Astrocyte of the cerebellum (primary cell): Measurements from ENCODE around the gene ATG10.

Experiments
- DNase-seq: peaks from one replicate; pipeline ENCODE4 v3.0.0-alpha.2; 2011; ENCODE audit warnings: low read depth
- H3K4me3 ChIP-seq: 2 replicates; pipeline ENCODE4 v1.5.1; 2011; ENCODE audit warnings: mild to moderate bottlenecking, low read depth, low read length, moderate library complexity
- in situ Hi-C: cut with HindIII; loops from 2 replicates; pipeline ENCODE4 v1.10.0; 2017; ENCODE audit warnings: low sequenced_read_pairs
- TF ChIP-seq, protein P1 (sequence below): IDR thresholded peaks from 2 replicates; pipeline ENCODE4 v1.5.1; 2012; ENCODE audit warnings: low read length, low read depth, moderate library complexity, mild to moderate bottlenecking; ENCODE audit errors: missing control alignments

ATG10 gene

DNA sequence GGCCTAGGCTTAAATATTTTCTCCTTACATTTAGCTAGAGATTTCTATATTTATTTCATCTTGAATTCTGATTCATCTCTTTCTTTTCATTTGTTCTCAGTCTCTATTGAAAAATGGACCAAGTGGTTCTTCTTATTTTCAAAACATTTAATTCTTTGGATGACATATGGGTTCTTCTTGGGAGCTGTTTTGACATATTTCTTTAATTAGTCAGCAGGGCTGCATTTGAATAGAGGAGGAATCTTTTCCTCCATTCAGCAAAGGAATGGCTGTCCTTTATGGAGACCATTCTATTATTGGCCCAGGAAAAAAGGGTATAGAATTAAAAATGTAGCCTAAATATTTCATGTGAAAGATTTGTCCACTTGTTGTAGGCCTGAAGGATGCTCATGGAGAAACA lies 196.5 kb downstream of the ATG10 start:
- TF ChIP-seq, protein P1, sequence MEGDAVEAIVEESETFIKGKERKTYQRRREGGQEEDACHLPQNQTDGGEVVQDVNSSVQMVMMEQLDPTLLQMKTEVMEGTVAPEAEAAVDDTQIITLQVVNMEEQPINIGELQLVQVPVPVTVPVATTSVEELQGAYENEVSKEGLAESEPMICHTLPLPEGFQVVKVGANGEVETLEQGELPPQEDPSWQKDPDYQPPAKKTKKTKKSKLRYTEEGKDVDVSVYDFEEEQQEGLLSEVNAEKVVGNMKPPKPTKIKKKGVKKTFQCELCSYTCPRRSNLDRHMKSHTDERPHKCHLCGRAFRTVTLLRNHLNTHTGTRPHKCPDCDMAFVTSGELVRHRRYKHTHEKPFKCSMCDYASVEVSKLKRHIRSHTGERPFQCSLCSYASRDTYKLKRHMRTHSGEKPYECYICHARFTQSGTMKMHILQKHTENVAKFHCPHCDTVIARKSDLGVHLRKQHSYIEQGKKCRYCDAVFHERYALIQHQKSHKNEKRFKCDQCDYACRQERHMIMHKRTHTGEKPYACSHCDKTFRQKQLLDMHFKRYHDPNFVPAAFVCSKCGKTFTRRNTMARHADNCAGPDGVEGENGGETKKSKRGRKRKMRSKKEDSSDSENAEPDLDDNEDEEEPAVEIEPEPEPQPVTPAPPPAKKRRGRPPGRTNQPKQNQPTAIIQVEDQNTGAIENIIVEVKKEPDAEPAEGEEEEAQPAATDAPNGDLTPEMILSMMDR = no peak
- in situ Hi-C loops = no loop called here
- DNase-seq = no peak

DNA sequence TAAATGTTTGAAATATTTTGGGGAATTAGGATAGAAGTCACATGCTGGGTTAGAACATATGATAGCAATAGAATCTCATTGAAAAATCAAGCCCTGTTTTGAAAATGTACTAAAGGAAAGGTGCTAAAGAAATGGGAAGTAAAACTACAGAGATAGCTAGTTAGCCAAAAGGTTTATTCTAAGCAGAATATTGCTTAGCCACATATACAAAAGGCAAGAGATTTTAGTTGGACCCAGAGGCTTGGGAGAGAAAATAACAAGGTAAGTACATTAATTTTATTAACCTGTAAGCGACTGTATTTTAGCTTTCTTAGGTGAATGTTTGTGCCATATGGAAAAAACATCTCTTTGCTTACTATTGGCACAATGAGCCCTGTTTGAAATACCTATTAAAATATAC lies 198.1 kb downstream of the ATG10 start:
- no peak for DNase-seq
- H3K4me3 ChIP-seq = no peak overlapping the region
- TF ChIP-seq, protein P1 = no peak
- in situ Hi-C loops = no loop called here

More for the DNA sequence above, 196.5 kb downstream of the ATG10 start:
- no peak overlapping the region for H3K4me3 ChIP-seq

DNA sequence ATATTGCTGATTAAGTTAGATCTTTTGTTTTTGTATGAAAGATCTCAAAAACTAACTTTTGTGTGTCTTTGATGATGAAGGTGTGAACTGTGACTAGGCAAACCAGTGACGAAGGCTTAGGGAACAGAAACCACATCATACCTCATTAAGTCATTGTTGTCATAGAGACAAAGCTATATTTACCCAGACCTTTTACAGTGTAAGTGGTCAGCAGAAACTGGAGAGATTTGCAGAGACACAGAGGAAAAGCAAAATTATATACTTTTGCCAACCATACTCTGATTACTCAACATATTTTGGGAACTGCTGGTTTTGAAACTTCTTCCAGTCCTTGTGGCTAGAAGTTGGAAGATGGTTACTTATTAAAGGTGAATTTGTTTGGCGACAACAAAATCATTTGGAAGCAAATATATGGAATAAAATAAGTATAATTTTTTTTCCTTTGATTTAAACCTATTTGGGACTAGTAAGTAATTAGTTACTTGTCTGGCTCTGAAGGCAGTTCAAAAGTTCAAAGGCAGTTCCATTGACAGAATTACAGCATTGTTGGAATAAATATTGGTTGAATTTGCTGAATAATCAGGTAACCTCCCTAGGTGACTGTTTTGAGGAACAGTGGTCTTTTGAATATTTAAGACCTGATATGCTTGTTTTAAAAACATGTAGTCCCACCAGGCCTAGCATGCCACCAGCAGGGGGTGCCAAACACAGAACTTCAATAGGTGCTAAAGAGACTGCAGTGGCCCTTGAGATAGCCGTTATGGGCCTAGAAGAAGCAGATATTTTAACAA lies 202.5 kb downstream of the ATG10 start:
- TF ChIP-seq, protein P1 = peak; percentile 70
- DNase-seq = peak; percentile 84
- in situ Hi-C loops = no loop called here
- no peak overlapping the region for H3K4me3 ChIP-seq

DNA sequence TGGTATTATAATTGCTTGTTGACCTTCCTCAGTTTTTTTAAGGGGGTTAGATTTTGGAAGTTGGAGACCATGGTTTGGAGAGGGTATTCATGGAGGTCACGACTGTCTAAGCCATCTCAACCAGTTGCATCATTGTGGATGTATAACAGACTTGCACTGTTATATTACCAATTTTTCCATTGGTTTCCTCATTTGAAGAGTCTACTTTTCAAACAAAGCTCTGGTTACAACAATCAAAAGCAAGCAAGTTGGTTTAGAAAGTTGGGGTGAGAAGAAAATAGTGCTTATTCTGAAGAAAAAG lies 203.0 kb downstream of the ATG10 start:
- TF ChIP-seq, protein P1 = no peak
- H3K4me3 ChIP-seq = no peak overlapping the region
- in situ Hi-C loops = no loop called here
- no peak for DNase-seq

DNA sequence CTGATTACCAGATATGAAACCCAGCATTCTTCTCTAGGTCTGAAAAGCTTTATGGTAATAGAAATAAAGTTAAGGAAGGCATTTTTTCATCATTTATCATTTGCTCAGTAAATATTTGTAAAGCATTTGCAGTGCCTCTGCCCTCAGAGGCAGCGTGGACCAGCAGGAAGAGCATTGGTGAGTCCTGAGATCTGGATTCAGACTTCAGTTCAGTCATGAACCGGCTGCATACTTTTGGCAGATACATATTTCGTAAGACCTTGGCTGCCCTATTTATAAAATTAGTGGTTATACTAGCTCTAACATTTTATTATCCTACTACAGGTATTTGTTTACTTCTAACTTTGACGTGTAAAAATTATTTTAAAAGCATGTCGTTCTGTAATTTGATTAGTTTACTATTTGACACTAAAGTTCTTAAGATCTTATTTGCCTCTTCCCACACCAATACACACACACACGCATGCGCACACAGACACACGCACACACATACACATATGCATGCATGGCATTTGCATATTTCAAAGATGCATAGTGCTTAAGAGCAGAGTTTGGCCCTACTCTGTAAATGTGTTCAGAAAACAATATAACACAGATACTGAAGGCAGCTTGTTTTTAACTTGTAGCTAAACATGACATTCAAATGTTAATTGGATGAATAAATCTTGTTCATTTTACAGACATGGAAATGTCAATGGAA lies 204.4 kb downstream of the ATG10 start:
- in situ Hi-C loops = no loop called here
- H3K4me3 ChIP-seq = no peak overlapping the region
- no peak for DNase-seq
- TF ChIP-seq, protein P1 = no peak

DNA sequence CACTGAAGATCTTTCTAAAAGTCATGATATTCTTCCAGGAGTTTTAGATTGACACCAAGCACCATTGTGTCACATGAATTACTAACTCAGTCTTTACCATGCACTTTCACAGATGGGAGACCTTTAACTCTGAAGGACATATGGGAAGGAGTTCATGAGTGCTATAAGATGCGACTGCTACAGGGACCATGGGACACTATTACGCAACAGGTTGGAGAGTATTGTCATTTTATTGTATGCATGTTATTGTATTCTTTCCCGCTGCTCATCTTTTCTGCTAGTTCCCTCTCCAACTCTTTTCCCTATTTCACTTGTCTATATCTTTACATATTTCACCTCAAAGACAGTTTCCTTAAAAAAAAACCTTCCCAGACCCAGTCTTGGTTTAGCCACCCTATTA lies 206.6 kb downstream of the ATG10 start:
- no peak for DNase-seq
- TF ChIP-seq, protein P1 = no peak
- in situ Hi-C loops = no loop called here
- H3K4me3 ChIP-seq = no peak overlapping the region
